Keratinocyte (primary cell): ENCODE data around the gene RASAL2.

Source experiments
- CTCF ChIP-seq, 3 experiments: IDR thresholded peaks in 1 of 3; conservative IDR thresholded peaks in 1 of 3; optimal IDR thresholded peaks in 1 of 3; 2 replicates in 2 of 3; 3 replicates in 1 of 3; pipeline versions ENCODE3 to v1.5.1; 2011; ENCODE audit warnings: low read length in 3 of 3, mild to moderate bottlenecking in 3 of 3, moderate library complexity in 2 of 3, control low read depth in 1 of 3, inconsistent platforms in 1 of 3; ENCODE audit not compliant: insufficient read depth in 2 of 3; ENCODE audit errors: extremely low read depth in 1 of 3
- EZH2 ChIP-seq: IDR thresholded peaks from one replicate; pipeline ENCODE4 v1.6.1; 2012; ENCODE audit warnings: inconsistent platforms, mild to moderate bottlenecking, low read length, moderate library complexity

GRCh38 chr1:178048883-178049282 is 45.0 kb upstream of the RASAL2 start:
- TF ChIP-seq CTCF (optimal IDR thresholded peaks at IDR 0.05 in 1 of 3, IDR thresholded peaks at IDR 0.05 in 1 of 3, conservative IDR thresholded peaks at IDR 0.05 in 1 of 3; ENCODE audit: extremely low read depth in 1 of 3, insufficient read depth in 2 of 3, low read length in 3 of 3) (no peak), EZH2 (no peak)
